ENCODE measurements around the gene ARHGAP4. TPM values are rescaled to one million over a fixed set of nuclear protein-coding genes. Genes with fewer than 3 reads are reported as not detected.
A peak's percentile ranks its signal among the peaks of the same experiment; 100 is the strongest.

The ARHGAP4 gene
- total and polyA plus RNA-seq, 2 experiments from 2014 or later: 6.2 to 6.4 TPM

DNA sequence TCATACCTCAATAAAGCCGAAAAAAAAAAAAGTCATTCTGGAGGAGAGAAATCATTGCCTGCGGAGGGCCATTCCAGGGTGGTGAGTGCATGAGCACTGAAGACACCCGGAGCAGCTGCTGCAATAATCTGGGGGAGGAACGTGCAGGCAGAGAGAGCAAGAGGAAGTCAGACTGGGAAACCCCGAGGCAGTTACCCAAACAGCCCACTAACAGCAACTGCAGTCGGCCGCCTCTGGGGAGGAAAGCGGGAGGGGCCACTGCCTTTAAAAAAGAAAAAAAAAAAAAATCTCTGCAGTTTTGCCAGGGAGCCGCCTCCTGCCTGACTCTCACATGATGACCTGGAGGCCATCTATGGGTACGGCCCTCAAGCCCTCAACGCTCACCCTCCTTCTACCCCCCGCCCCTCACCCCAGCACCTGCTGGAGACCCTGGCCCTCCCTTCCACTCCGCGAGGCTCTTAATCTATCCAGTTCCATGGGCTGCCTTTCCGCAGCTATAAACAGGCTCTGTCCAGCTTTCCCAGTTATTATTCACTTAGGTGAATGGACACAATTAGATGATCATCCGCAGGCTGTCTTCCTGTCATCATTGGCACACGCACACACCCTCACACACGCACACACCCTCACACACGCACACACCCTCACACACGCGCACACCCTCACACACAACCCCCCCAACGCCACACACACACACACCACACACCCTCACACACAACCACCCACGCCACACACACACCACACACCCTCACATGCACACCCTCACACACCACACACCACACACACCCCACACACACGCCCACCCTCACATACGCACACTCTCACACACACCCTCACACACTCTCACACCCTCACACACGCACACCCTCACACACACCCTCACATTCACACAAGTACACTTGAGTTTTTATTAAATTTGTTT is 25.0 kb downstream of the ARHGAP4 start:
- Histone ChIP-seq H3K4me2 (no peak overlapping the region), H3K27me3 (no peaks in the 10 kb centered on the region), H3K79me2 (no peaks in the 10 kb centered on the region), H3K27ac (no peak overlapping the region), H3K36me3 (replicated peaks; ENCODE audit: insufficient read depth, low read depth) (no peaks in the 10 kb centered on the region), H4K20me1 (ENCODE audit: insufficient read depth, poor library complexity, severe bottlenecking) (no peaks in the 10 kb centered on the region), H3K9me2 (replicated peaks; ENCODE audit: insufficient read depth) (no peaks in the 10 kb centered on the region), H3K4me3 (no peak overlapping the region), H3K9me3 (ENCODE audit: low read depth) (no peaks in the 10 kb centered on the region), H2AFZ (no peak overlapping the region), H3K4me1 (ENCODE audit: insufficient read depth) (no peaks in the 10 kb centered on the region)
- WGBS (ENCODE audit: low lambda C conversion rate, missing lambda C conversion rate): 62% methylated on average over 23 of the region's 26 CpGs
- DNase-seq (ENCODE audit: low spot score): peak; percentile 43
- TF ChIP-seq, protein P1, sequence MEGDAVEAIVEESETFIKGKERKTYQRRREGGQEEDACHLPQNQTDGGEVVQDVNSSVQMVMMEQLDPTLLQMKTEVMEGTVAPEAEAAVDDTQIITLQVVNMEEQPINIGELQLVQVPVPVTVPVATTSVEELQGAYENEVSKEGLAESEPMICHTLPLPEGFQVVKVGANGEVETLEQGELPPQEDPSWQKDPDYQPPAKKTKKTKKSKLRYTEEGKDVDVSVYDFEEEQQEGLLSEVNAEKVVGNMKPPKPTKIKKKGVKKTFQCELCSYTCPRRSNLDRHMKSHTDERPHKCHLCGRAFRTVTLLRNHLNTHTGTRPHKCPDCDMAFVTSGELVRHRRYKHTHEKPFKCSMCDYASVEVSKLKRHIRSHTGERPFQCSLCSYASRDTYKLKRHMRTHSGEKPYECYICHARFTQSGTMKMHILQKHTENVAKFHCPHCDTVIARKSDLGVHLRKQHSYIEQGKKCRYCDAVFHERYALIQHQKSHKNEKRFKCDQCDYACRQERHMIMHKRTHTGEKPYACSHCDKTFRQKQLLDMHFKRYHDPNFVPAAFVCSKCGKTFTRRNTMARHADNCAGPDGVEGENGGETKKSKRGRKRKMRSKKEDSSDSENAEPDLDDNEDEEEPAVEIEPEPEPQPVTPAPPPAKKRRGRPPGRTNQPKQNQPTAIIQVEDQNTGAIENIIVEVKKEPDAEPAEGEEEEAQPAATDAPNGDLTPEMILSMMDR (IDR thresholded peaks at IDR 0.05; ENCODE audit: poor library complexity): no peak
- TF ChIP-seq EZH2 (IDR thresholded peaks at IDR 0.05; ENCODE audit: borderline replicate concordance) (no peak), EZH2phosphoT487 (IDR thresholded peaks at IDR 0.05; ENCODE audit: low read depth, severe bottlenecking, unreplicated experiment) (no peak)

DNA sequence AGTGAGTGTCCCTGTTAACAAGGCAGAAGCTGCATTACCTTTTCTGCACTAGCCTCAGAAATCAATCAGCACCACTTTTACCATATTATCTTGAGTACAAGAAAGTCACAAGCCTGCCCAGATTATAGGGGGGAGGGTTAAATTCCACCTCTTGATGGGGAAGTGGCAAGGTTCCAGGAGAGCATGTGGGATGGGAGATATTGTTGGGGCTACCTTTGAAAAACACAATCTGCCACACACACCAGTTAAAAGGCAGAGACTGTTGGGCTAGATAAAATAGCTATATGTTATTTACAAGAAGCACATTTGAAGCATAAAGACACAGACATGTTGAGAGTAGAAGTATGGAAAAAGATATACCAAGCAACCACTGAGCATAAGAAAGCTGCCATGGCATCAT is 28.2 kb downstream of the ARHGAP4 start:
- Histone ChIP-seq H3K9me3 (ENCODE audit: low read depth) (no peaks in the 10 kb centered on the region), H3K79me2 (no peaks in the 10 kb centered on the region), H3K4me1 (ENCODE audit: insufficient read depth) (no peaks in the 10 kb centered on the region), H4K20me1 (ENCODE audit: insufficient read depth, poor library complexity, severe bottlenecking) (no peaks in the 10 kb centered on the region), H2AFZ (no peak overlapping the region), H3K4me2 (no peak overlapping the region), H3K4me3 (no peak overlapping the region), H3K27ac (no peak overlapping the region), H3K9me2 (replicated peaks; ENCODE audit: insufficient read depth) (no peaks in the 10 kb centered on the region), H3K36me3 (replicated peaks; ENCODE audit: insufficient read depth, low read depth) (no peaks in the 10 kb centered on the region), H3K27me3 (no peaks in the 10 kb centered on the region)
- TF ChIP-seq, protein P1 (IDR thresholded peaks at IDR 0.05; ENCODE audit: poor library complexity): no peak
- TF ChIP-seq EZH2 (IDR thresholded peaks at IDR 0.05; ENCODE audit: borderline replicate concordance) (no peak), EZH2phosphoT487 (IDR thresholded peaks at IDR 0.05; ENCODE audit: low read depth, severe bottlenecking, unreplicated experiment) (no peak)
- no peak for DNase-seq (ENCODE audit: low spot score)

GRCh38 chrX:153889123-153889522 is 36.9 kb downstream of the ARHGAP4 start:
- Histone ChIP-seq H3K36me3 (replicated peaks; ENCODE audit: insufficient read depth, low read depth) (no peaks in the 10 kb centered on the region), H3K4me1 (ENCODE audit: insufficient read depth) (no peaks in the 10 kb centered on the region), H3K27me3 (peaks cover 27% of the 10 kb centered on the region), H3K4me2 (no peak overlapping the region), H3K9me2 (replicated peaks; ENCODE audit: insufficient read depth) (no peaks in the 10 kb centered on the region), H3K9me3 (ENCODE audit: low read depth) (no peaks in the 10 kb centered on the region), H4K20me1 (ENCODE audit: insufficient read depth, poor library complexity, severe bottlenecking) (no peaks in the 10 kb centered on the region), H2AFZ (no peak overlapping the region), H3K27ac (no peak overlapping the region), H3K79me2 (no peaks in the 10 kb centered on the region), H3K4me3 (no peak overlapping the region)
- DNase-seq (ENCODE audit: low spot score): no peak
- WGBS (ENCODE audit: low lambda C conversion rate, missing lambda C conversion rate): 88% methylated on average over 6 of the region's 6 CpGs
- TF ChIP-seq EZH2phosphoT487 (IDR thresholded peaks at IDR 0.05; ENCODE audit: low read depth, severe bottlenecking, unreplicated experiment): no peak
- no peak for TF ChIP-seq EZH2 (IDR thresholded peaks at IDR 0.05; ENCODE audit: borderline replicate concordance)
- TF ChIP-seq, protein P1 (IDR thresholded peaks at IDR 0.05; ENCODE audit: poor library complexity): no peak
